Measurements from ENCODE around the gene SLC41A3. TPM values are rescaled to one million over a fixed set of nuclear protein-coding genes. Genes with fewer than 3 reads are reported as not detected.
"Not testable (repeated sequence)": the region's sequence is repeated elsewhere in the genome, so short reads cannot be mapped to it uniquely, and the experiment has no call there.

SLC41A3 gene
- total RNA-seq, 1 experiment from 2014 or later = 34.5 TPM

DNA sequence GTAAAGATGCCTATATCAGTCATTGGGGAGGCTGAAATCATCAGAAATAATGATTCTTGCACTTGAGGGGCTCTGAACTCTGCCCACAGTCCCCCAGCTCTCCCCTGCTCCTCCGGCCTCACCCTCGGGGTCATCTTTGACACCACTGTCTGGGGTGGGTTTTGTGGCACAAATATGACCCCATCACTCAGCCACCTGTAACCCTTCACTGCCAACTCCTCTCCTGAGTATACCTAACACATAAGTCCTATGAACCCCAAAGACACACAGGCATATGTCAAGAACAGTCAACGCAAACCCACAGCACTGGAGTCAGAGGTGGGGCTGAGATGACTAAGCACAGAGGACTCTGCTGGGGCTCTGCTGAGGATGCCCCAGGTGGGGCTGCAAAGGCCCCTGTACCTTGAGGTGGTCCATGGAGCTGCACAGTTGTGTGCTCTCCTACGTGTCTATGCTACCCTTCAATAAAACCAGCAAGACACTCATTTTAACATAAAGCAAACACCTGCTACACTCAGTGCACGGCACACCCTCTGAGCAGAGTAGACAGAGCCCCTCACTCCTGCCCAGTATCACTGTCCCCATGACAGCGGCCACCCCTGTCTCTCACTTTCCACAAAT, 29.9 kb downstream of the SLC41A3 start:
- no peak for DNase-seq (ENCODE audit: low spot score)

DNA sequence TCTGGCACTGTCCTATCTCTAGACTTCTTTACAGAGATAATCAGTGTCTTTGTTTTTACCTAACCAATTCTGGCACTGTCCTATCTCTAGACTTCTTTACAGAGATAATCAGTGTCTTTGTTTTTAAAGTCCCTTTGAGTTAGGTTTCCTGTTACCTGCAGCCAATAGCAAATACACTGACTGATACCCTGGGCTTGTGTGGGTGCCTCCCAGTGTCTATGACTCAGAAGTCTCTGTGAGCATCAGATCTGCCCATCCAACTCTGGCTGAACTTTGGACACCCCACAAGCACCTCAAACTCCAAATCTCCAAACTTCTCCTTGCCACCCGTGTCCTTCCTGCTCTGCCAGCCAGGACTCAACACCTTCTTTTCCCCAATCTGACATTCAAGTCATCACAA, 30.4 kb downstream of the SLC41A3 start:
- DNase-seq (ENCODE audit: low spot score) = no peak

DNA sequence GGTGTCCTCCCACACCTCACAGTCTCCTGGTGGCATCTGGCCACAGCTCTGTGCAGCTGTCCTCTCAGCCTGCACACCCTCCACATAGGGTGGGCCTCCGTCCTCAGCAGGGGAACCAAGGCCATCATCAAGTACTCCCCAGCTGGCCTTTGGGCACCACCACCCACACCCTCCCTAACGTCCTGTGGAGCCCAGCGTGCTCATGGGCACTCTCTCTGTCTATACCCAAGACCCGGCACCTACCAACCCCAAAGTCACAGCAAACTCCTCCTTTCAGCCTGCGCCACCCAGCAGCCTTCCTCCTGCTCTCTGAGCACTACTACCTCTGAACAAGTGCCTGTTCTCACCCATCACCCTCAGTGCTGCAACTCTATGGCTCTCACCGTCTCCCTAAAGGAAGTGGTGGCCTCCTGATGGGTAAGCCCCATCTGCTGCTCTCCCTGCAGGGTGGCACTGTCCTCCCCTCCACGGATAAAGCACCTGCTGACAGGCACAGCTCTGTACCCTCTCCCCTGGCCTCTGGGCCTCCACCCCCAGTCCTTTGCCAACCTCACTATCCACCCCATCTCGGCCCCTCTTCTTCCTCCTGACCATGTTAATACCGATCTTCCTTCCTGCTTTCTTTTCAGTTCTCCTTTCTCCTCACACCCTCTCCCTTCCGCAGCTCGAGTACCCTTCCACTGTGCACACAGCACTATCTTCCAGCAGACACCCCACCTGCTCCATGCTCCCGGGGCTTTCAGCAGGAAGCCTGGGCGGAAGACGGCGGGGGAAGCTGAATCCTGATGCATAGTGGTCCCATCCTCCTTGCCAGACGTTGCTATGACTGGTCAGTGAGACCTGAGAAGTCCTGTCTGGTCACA, 31.5 kb downstream of the SLC41A3 start:
- no peak for DNase-seq (ENCODE audit: low spot score)

DNA sequence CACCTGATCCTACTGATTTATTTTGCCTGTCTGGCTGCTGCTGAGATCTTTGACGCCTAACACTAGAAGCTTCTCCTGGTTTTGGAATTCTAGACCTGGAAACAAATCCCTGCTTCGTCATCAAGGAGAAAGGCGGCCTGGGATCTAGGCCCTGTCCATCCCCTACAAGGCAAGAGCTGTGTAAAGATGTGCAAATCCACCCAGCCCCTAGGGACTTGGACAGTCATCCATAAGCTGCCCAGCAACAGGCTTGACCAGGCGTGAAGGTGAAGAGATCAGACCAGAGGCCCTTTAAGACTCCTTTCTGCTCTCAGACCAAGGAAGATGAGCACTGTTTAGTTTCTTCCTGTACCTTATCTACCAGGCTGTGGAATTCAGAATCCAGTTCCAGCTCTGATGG, 32.2 kb downstream of the SLC41A3 start:
- DNase-seq (ENCODE audit: low spot score) = no peak

DNA sequence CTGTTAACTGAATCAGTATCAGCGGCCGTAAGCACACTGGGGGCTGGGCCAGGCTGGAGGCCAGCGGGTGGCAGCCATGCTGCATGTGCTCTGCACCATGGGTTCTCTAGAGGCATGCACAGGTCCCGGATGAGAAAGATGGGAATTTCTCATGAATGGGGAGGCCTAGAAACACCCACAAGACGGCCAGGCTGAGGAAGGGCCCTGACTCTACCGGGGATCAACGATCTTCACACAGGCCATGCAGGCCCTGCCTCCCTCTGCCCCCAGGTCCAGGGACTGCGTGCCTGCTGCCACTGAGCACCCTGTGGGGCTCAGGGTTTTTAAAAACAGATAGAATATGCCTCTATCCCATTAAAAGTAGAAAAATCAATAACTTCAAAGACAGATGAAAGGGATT, 32.7 kb downstream of the SLC41A3 start:
- no peak for DNase-seq (ENCODE audit: low spot score)

DNA sequence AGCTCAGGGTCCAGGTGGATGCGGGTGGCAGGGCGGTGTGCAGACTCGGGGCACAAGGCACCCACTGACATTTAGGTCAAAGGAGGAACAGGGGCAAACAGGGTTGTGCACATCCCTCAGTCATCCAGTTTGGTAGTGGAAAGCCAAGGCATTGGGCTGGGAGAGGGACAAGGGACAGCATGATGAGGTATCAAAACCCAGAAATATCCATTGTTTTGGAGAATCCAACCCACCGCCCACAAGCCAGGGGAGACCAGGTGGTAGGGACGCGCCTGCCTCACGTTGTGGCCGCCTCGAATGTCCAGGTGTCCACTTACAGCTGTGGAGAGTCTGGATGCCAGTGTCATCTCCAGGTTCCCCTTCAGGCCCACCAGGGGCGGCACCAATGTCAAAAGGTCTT, 33.3 kb downstream of the SLC41A3 start:
- no peak for DNase-seq (ENCODE audit: low spot score)

DNA sequence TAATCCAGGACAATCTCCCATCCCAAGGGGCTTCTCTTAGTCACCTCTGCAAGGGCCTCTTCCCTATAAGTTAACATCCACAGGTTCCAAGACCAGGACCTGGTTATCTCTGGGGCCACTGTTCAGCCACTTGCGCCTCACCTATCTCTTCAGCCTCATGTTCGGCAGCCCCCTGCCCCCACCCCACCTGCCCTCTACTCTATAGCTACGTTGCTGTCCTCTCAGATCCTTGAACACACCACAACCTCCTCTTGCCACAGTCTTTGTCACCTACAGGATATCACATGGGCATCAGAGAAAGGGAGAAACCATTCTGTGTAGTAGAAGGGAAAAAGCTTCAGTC, 33.9 kb downstream of the SLC41A3 start:
- DNase-seq (ENCODE audit: low spot score) = no peak

DNA sequence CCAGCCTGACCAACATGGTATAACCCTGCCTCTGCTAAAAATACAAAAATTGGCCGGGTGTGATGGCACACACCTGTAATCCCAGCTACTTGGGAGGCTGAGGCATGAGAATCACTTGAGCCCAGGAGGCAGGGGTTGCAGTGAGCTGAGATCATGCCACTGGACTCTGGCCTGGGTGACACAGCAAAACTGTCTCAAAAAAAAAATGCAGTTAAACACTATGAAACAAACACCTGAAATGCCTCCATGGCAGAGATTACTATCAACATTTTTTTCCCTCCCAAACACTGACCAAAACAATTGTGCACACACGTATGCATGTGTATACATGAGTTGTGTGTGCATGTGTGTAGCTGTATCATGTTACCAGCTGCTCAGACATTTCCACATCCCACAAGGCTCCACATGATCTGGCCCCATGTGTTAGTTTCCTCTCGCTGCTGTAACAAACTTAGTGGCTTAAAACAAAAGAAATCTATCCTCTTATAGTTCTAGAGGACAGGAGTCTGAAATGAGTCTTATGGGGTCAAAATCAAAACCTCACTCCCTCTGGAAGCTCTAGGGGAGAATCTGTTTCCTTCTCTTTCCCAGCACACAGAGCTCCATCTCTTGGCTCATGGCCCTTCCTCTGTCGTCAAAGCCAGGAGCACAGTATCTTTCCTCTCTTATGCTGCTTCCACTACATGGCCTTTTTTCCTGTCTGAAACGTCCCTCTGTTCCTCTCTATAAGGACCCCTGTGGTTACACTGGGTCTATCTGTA, 34.5 kb downstream of the SLC41A3 start:
- DNase-seq (ENCODE audit: low spot score) = no peak

DNA sequence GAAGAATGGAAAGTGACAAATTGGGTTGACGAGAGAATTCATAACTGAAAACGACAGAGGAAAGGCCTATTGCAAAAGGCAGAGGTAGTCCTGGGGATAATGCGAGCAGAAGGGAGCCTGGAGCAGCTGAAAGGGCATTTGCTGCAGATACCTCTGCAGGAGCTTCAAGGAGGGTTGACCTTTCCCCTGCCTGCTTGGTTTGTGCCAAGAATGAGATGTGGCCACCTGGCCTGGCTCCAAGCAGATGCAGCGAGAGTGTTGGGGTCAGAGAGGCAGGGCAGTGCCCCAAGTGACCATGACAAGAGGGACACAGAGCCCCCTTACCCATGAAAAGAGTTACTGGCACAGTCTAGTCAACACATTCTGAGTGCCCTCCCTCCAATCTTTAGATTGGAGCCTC, 43.5 kb downstream of the SLC41A3 start:
- no peak for DNase-seq (ENCODE audit: low spot score)

DNA sequence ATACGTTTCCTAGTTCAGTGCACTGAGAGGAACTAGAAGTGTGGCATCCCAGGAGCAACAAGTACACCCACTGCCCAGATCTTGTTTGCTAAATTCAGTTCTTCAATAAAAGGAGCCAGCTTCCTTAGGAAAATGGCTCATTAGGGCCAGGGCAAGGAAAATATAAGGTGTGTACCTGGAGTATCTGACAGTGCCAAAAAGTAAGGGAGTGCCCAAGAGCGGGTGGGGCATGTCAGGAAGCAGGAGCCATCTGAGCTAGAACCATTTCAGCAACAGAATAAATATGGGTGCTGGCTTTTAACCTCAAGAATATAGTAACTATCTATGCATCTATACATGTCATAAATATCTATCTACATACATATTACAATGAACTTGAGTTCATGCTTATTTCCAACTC, 44.1 kb downstream of the SLC41A3 start:
- no peak for DNase-seq (ENCODE audit: low spot score)

DNA sequence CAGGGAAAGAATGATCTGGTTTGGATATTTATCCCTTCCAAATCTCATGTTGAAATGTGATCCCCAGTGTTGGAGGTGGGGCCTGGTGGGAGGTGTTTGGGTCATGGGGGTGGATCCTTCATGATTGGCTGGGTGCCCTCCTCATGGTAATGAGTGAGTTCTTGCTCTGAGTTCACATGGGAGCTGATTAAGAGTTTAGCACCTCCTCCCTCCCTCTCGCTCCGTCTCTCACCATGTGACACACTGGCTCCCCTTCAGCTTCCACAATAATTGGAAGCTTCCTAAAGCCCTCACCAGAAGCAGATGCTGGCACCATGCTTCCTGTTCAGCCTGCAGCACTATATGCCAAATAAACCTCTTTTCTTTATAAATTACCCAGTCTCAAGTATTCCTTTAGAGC, 45.1 kb downstream of the SLC41A3 start:
- not testable (repeated sequence) for DNase-seq (ENCODE audit: low spot score)

DNA sequence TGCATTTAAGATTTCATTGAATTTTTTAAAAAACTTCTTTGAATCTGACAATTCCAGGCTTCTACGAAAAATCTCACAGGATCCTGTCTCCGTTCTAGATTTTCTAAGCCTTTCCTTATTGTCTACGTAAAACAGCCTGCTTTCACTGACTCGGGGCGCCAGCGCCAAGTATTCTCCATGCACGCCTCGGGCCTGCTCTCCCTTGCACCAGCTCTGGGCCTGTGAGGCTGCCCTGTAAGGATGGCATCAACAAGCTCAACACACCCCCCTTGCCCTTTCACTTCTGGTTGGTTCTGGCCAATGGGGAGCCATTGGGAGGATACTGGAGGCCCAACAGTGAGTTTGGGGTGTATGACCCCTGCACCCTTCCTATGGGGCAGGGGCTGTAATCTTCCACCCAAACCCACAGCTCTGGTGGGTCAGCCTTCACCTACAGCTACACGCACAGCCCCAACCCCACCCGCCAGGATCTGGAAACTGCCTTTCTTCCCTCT, 47.8 kb downstream of the SLC41A3 start:
- no peak for DNase-seq (ENCODE audit: low spot score)

DNA sequence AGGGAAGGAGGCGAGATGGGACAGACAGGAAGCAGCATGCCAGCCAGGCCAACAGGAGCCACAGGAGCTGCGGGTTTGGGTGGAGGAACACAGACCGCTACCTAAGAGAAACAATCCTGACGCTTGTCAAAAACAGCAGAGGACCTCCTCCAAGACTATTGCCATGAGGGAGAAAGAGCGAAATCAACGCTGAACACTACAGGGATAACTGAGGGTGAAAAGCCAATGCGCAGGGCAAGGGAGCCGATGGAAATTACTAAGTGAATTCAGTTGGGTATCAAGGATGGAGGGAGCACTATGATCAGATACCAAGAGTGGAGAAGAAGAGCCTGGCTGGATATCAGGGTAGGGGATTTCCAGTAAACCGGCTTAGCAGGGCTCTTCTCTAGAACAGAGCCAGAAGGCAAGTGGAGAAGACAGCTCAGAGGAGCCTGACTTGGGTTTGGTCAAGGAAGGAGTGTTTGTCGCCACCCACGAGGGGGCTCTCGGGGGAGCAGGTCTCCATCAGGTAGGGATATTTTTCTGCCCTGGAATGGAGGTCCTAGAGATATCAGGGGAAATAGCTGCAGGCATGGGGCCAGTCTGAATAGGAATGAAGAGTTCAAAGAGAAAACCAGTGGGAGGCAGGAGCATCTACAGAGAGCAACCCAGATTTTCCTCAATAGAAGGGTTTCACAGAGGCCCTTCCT, 48.4 kb downstream of the SLC41A3 start:
- DNase-seq (ENCODE audit: low spot score) = no peak

DNA sequence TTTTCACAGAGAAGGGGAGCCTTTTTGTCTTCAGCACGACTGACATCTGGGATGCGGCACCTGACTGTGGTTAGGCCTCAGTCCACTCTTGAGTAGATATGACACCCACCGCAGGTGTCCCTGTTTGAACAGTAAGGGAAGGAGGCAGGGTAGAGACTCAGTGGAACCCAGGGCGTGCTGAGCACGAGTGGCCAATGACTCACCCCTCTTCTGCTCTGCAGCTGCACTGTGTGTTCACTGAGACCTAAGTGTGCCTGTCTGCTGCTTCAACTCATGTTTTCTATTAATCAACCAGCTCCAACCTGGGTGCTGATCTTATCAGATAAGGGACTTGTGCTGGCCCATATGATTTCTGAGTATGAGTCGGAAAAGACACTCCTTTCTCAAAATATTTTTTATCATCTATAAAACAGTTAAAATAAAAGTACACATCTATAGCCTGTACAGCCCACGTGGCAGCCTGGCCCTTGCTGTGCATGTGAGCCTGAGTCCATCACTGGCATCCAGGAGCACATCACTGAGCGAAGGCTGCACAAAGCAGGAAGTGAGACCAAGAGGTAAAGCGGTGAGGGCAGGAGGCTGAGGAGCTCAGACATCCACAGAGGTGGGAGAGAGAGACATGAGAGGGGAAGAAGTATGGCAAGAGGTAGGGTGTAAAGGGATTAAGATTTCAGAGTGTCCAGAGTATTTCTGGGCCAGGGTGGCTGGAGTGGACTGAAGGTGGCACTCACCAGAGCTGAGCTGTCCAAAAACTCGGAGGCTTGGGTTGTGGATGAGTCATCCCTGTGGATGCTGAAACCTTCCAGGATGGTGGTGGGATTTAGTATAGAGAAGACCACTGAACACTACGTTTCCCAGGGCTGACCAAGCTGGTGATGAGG, 49.2 kb downstream of the SLC41A3 start:
- no peak for DNase-seq (ENCODE audit: low spot score)

DNA sequence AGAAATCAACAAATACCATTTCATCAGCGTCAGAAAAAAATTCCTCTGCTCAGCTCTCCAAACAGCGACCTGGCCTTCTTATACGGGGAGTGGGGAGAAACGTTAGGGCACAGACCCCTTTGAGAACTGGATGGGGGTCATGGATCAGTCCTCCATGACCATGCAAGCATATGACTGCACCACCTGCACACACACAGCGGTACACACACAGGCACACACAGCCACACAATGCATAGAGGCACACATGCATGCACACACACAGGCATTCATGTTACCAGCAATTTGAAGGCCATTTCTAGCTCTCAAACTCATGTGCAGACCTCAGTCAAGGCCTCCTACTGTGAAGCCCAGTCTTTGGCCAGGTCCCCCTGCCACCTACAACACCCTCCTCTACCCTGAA, 50.2 kb downstream of the SLC41A3 start:
- DNase-seq (ENCODE audit: low spot score) = no peak

DNA sequence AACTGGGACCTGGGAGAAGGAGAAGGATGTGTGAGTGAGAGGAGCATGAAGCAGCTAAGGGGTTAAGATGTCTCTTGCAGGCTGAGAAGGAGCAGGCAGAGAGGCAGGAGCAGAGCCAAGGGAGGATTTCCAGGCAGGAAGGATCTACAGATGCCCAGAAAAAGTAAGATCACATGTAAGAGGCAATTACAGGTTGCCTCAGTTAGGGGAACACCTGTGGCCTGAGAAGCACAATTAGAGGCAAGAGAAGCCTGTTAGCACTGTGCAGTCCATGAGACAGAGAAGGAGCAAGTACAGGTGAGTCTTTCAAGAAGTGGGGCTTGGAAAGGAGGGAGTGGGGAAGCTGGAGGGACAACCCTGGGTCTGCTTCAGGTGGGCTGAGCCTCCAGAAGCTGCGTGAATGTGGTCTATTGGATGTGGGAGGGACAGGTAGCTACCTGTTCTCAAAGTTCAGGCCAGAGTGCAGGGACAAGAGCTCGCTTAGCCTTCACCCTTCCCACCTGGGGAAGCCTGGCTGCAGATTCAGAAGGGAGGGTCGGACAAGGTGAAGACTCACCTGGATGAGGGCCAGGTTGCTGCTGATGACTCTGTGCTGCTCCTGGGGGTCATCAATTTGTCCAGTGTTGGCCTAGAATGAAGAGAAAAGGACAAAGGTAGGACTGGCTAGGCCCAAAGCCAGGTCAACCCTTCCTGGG, 50.7 kb downstream of the SLC41A3 start:
- no peak for DNase-seq (ENCODE audit: low spot score)

DNA sequence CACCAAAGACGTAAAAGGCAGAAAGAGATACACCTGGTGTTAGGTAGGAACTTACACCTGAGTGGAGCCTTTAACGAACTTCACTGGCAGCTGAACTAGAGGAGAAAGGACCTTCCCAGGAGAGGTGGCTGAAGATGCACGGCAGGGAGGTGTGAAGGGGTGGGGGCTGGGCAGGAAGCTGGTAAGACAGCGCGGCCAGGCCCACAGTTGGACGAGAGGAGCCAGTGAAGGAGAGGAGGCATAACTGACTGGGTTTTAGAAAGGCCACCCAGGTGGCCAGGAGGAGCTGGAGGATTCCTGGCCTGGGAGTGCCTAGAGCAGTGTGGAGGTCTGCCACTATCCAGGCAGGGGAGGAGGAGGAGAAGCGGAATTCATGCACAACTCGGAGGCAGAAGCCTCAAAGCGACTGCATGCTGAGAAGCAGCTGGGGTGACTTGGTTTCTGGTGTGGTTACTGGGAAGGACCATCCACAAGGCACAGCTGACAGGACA, 51.9 kb downstream of the SLC41A3 start:
- DNase-seq (ENCODE audit: low spot score) = no peak

DNA sequence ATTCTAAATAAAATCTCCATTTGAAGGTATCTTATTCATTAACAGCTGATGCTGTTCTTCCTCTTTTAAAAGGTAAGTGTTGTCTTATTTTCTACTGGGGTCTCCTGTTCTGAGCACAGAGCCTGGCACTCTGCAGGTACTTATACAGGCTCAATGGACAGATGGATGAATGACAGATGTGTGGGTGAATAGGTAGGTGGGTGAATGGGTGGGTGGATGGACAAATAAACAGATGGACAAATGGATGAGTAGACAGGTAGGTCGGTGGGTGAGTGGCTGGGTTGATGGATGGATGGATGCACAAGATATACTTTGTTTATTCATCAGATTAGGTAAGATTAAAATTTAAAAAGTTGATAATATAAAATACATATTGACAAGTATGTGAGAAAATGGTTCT, 53.5 kb downstream of the SLC41A3 start:
- no peak for DNase-seq (ENCODE audit: low spot score)

DNA sequence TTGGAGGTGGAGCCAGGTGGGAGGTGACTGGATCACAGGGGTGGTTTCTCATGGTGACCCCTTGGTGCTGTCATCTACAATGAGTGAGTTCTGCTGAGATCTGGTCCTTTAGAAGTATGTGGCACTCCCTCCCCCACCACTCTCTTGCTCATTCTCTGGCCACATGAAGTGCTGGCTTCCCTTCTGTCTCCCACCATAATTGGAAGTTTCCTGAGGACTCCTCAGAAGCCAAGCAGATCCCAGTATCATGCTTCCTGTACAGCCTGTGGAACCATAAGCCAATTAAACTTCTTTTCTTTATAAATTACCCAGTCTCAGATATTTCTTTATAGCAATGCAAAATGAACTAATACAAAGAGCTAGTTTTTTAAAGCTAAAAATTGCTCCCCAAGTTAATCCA, 54.7 kb downstream of the SLC41A3 start:
- DNase-seq (ENCODE audit: low spot score) = no peak

DNA sequence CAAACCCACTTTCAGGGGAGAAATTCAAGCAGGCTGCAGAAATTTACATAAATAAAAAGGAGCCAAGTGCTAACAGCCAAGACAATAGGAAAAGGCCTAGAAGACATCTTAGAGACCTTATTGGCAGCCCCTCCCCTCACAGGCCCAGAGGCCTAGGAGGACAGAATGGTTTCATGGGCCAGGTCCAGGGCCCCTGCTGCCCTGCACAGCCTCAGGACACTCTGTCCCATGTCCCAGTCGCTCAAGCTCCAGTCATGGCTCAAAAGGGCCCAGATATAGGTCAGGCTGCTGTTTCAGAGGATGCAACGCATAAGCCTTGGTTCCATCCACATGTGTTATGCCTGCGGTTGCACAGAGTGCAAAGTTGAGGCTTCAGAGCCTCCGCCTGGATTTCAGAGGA, 55.8 kb downstream of the SLC41A3 start:
- no peak for DNase-seq (ENCODE audit: low spot score)

Data from H4 (cell line).